SK-N-SH (cell line): ENCODE measurements around the gene MFN1.

Source experiments
- CHD2 ChIP-seq: fragments of 150-350 bp; IDR thresholded peaks from 2 replicates; pipeline ENCODE4 v1.6.1; 2018; ENCODE audit warnings: low read length; ENCODE audit not compliant: partially characterized antibody
- CTCF ChIP-seq: fragments of 200-600 bp; sonication (generic); IDR thresholded peaks from 2 replicates; pipeline ENCODE4 v1.6.1; 2017; ENCODE audit warnings: antibody characterized with exemption, mild to moderate bottlenecking, moderate library complexity
- EP300 ChIP-seq, 2 experiments: IDR thresholded peaks; 2 replicates each; pipeline versions ENCODE4 v1.4.0 to v1.6.1; 2012; ENCODE audit warnings: borderline replicate concordance in 1 of 2, low read depth in 1 of 2, low read length in 1 of 2
- FOSL2 ChIP-seq: IDR thresholded peaks from 2 replicates; pipeline ENCODE4 v1.4.0; 2012; ENCODE audit warnings: low read depth, mild to moderate bottlenecking, moderate library complexity, borderline replicate concordance
- JUND ChIP-seq: IDR thresholded peaks from 2 replicates; pipeline ENCODE4 v1.4.0; 2012
- PBX3 ChIP-seq: IDR thresholded peaks from 2 replicates; pipeline ENCODE4; 2012
- POLR2AphosphoS5 ChIP-seq: IDR thresholded peaks from 2 replicates; pipeline ENCODE4 v1.6.1; 2012; ENCODE audit warnings: low read depth, low read length
- RAD21 ChIP-seq: IDR thresholded peaks from 2 replicates; pipeline ENCODE4 v1.6.1; 2012; ENCODE audit warnings: mild to moderate bottlenecking, low read length
- REST ChIP-seq: IDR thresholded peaks from 2 replicates; pipeline ENCODE4 v1.6.1; 2012; ENCODE audit warnings: mild to moderate bottlenecking, low read depth, low read length, moderate library complexity
- RFX5 ChIP-seq: IDR thresholded peaks from 2 replicates; pipeline ENCODE4 v1.6.1; 2012; ENCODE audit warnings: mild to moderate bottlenecking, improper control_type of control experiment, low read length
- RXRA ChIP-seq: IDR thresholded peaks from 2 replicates; pipeline ENCODE4 v1.4.0; 2012; ENCODE audit warnings: low read depth, mild to moderate bottlenecking, borderline replicate concordance
- SIN3A ChIP-seq: IDR thresholded peaks from 2 replicates; pipeline ENCODE4 v1.6.1; 2012; ENCODE audit warnings: low read depth, mild to moderate bottlenecking, low read length, moderate library complexity, borderline replicate concordance
- TAF1 ChIP-seq: IDR thresholded peaks from 2 replicates; pipeline ENCODE4 v1.6.1; 2012; ENCODE audit warnings: low read depth, mild to moderate bottlenecking, low read length, moderate library complexity, borderline replicate concordance
- TEAD4 ChIP-seq: IDR thresholded peaks from 2 replicates; pipeline ENCODE4 v1.4.0; 2012; ENCODE audit warnings: mild to moderate bottlenecking, borderline replicate concordance; ENCODE audit not compliant: insufficient read depth

- TF ChIP-seq CTCF (no peak), RAD21 (no peak), TAF1 (no peak), EP300 (IDR thresholded peaks at IDR 0.05; ENCODE audit: borderline replicate concordance in 1 of 2, low read depth in 1 of 2, low read length in 1 of 2) (no peak), JUND (no peak), POLR2AphosphoS5 (no peak), TEAD4 (no peak), RFX5 (no peak), REST (no peak), FOSL2 (no peak), SIN3A (no peak), CHD2 (no peak), PBX3 (no peak), RXRA (no peak)
Measured at GRCh38 chr3:179401561-179401960, 54.1 kb downstream of the MFN1 start.
